GM12878 (cell line): ENCODE measurements around the gene RALGPS1. TPM values are rescaled to one million over a fixed set of nuclear protein-coding genes. Genes with fewer than 3 reads are reported as not detected.

ENCODE experiments used
- CREM ChIP-seq: IDR thresholded peaks from 2 replicates; pipeline ENCODE4 v1.6.1; 2014; ENCODE audit warnings: antibody characterized with exemption, low read depth
- DPF2 ChIP-seq: fragments of 450-650 bp; IDR thresholded peaks from 2 replicates; pipeline ENCODE4 v1.6.1; 2017; ENCODE audit warnings: mild to moderate bottlenecking
- EP300 ChIP-seq, 2 experiments: fragments of 150-350 bp in 1 of 2; IDR thresholded peaks; 2 replicates each; pipeline ENCODE4 v1.6.1; 2011 to 2012; ENCODE audit warnings: low read depth in 2 of 2, low read length in 2 of 2, borderline replicate concordance in 1 of 2, improper control_type of control experiment in 1 of 2, inconsistent platforms in 1 of 2; ENCODE audit not compliant: control insufficient read depth in 1 of 2
- GABPA ChIP-seq: IDR thresholded peaks from 2 replicates; pipeline ENCODE4 v1.6.1; 2014; ENCODE audit warnings: antibody characterized with exemption, low read depth, mild to moderate bottlenecking, inconsistent platforms
- HDAC2 ChIP-seq: fragments of 200-600 bp; sonication (generic); IDR thresholded peaks from 2 replicates; pipeline ENCODE4 v1.6.1; 2017
- KLF5 ChIP-seq: fragments of 450-650 bp; IDR thresholded peaks from 2 replicates; pipeline ENCODE4 v1.6.1; 2014; ENCODE audit warnings: mild to moderate bottlenecking; ENCODE audit not compliant: partially characterized antibody
- MTA2 ChIP-seq: fragments of 450-650 bp; IDR thresholded peaks from 2 replicates; pipeline ENCODE4 v1.6.1; 2016; ENCODE audit warnings: low read depth, mild to moderate bottlenecking, moderate library complexity
- NKRF ChIP-seq: fragments of 450-650 bp; conservative IDR thresholded peaks from 2 replicates; pipeline ENCODE4 v1.6.1; 2017; ENCODE audit warnings: mild to moderate bottlenecking, moderate library complexity
- POLR2AphosphoS2 ChIP-seq: IDR thresholded peaks from 2 replicates; pipeline ENCODE4 v1.6.1; 2011; ENCODE audit warnings: low read depth, mild to moderate bottlenecking, low read length, improper control_type of control experiment, moderate library complexity
- SMAD1 ChIP-seq: fragments of 450-650 bp; IDR thresholded peaks from 2 replicates; pipeline ENCODE4 v1.6.1; 2018; ENCODE audit warnings: mild to moderate bottlenecking, low read depth; ENCODE audit not compliant: partially characterized antibody
- SREBF1 ChIP-seq: IDR thresholded peaks from 2 replicates; pipeline ENCODE4 v1.6.1; 2012; ENCODE audit warnings: mild to moderate bottlenecking, low read length
- YY1 ChIP-seq: IDR thresholded peaks from 2 replicates; pipeline ENCODE4 v1.6.1; 2011; ENCODE audit warnings: low read depth, mild to moderate bottlenecking, low read length
- polyA plus RNA-seq, 11 experiments: library from polyadenylated mRNA; depleted of rRNA in 4 of 11; unstranded in 6 of 11; stranded (reverse) in 5 of 11; fragments of >200 nt; fragmentation: Nextera tagmentation in 4 of 11; fragmentation: Illumina TruSeq in 1 of 11; extraction: Ambion mirVana in 4 of 11; extraction: Trizol in 1 of 11; gene quantifications; 1 replicate in 1 of 11; 2 replicates in 10 of 11; pipeline versions ENCODE4 v1.2.1 to v1.2.3, GENCODE V29; 2011 to 2016; ENCODE audit warnings: inconsistent platforms in 2 of 11, missing spikeins in 2 of 11, low read depth in 1 of 11
- total RNA-seq, 4 experiments: library from RNA; depleted of rRNA in 3 of 4; stranded (reverse); fragments of >200 nt in 3 of 4; fragmentation: Illumina TruSeq in 1 of 4; extraction: Trizol in 1 of 4; gene quantifications; 2 replicates each; pipeline versions ENCODE4 v1.2.1 to v1.2.3, GENCODE V29; 2013 to 2021
- TF ChIP-seq, protein P1 (sequence below): IDR thresholded peaks from 2 replicates; pipeline ENCODE4 v1.6.1; 2012; ENCODE audit warnings: mild to moderate bottlenecking, low read depth, low read length
- TF ChIP-seq, protein P2 (sequence below): IDR thresholded peaks from 2 replicates; pipeline ENCODE4 v1.6.1; 2012; ENCODE audit warnings: low read depth, low read length, improper control_type of control experiment
- TF ChIP-seq, protein P3 (sequence below): fragments of 450-650 bp; IDR thresholded peaks from 2 replicates; pipeline ENCODE4 v1.6.1; 2018; ENCODE audit warnings: mild to moderate bottlenecking, low read depth, moderate library complexity; ENCODE audit not compliant: partially characterized antibody

The RALGPS1 gene
- total and polyA plus RNA-seq, 10 of the 15 experiments (the other 5 are each of a cell fraction or from before 2014, with no cell fraction given) = 0.13 to 5.6 (median 2.7) TPM

DNA sequence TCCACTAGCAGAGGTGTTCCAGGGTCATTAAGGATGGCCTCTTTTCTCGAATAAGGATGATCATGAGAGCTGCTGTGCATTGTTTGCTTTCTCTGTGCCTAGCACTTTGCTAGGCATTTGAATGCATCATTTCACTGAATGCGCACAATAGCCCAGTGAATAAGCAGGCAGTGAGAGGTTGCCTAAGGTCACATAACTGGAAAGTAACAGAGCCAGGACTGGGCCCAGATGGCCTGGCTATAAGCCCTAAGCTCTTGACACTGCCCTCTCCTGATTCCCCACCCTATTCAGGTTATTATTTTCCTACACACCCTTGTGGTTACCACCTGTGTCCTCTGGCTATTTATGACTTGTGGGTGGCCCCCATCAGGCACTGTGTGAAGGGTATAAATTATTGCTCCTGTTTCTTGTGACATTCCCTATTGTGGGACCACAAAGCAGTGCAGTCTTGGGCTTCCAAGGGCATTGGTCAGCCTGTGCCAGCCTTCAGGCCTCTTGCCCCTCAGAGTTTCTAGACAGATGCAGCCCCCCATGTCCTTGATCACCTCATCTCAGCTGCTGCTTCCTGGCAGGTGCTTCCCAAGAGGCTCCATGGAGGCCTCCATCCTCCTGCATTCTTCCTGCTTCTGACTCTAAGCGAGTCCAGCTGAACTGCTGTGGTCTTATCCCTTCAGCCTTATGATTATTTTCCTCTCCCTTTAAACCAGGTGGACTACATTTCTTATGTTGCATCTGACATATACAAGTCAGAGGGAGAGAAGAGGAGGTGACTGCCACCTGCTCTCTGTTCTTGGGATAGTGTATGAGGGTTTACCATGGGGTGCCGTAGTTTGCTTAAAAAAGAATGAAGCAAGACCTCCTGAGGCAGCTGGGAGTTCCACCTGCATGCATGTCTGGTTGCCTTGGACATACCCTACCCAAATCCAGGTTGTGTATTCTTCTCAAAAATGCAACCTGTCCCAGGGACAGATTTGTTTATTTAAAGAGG lies 160.3 kb downstream of the RALGPS1 start (continued):
- TF ChIP-seq NKRF (no peak), DPF2 (no peak), YY1 (no peak), SREBF1 (no peak), CREM (no peak), EP300 (IDR thresholded peaks at IDR 0.05; ENCODE audit: borderline replicate concordance in 1 of 2, control insufficient read depth in 1 of 2, low read depth in 2 of 2, low read length in 2 of 2) (no peak), HDAC2 (no peak), KLF5 (no peak), MTA2 (no peak), GABPA (no peak), POLR2AphosphoS2 (no peak), SMAD1 (no peak)
- TF ChIP-seq, protein P1, sequence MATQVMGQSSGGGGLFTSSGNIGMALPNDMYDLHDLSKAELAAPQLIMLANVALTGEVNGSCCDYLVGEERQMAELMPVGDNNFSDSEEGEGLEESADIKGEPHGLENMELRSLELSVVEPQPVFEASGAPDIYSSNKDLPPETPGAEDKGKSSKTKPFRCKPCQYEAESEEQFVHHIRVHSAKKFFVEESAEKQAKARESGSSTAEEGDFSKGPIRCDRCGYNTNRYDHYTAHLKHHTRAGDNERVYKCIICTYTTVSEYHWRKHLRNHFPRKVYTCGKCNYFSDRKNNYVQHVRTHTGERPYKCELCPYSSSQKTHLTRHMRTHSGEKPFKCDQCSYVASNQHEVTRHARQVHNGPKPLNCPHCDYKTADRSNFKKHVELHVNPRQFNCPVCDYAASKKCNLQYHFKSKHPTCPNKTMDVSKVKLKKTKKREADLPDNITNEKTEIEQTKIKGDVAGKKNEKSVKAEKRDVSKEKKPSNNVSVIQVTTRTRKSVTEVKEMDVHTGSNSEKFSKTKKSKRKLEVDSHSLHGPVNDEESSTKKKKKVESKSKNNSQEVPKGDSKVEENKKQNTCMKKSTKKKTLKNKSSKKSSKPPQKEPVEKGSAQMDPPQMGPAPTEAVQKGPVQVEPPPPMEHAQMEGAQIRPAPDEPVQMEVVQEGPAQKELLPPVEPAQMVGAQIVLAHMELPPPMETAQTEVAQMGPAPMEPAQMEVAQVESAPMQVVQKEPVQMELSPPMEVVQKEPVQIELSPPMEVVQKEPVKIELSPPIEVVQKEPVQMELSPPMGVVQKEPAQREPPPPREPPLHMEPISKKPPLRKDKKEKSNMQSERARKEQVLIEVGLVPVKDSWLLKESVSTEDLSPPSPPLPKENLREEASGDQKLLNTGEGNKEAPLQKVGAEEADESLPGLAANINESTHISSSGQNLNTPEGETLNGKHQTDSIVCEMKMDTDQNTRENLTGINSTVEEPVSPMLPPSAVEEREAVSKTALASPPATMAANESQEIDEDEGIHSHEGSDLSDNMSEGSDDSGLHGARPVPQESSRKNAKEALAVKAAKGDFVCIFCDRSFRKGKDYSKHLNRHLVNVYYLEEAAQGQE = no peak
- TF ChIP-seq, protein P2, sequence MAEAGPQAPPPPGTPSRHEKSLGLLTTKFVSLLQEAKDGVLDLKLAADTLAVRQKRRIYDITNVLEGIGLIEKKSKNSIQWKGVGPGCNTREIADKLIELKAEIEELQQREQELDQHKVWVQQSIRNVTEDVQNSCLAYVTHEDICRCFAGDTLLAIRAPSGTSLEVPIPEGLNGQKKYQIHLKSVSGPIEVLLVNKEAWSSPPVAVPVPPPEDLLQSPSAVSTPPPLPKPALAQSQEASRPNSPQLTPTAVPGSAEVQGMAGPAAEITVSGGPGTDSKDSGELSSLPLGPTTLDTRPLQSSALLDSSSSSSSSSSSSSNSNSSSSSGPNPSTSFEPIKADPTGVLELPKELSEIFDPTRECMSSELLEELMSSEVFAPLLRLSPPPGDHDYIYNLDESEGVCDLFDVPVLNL = no peak
- TF ChIP-seq, protein P3, sequence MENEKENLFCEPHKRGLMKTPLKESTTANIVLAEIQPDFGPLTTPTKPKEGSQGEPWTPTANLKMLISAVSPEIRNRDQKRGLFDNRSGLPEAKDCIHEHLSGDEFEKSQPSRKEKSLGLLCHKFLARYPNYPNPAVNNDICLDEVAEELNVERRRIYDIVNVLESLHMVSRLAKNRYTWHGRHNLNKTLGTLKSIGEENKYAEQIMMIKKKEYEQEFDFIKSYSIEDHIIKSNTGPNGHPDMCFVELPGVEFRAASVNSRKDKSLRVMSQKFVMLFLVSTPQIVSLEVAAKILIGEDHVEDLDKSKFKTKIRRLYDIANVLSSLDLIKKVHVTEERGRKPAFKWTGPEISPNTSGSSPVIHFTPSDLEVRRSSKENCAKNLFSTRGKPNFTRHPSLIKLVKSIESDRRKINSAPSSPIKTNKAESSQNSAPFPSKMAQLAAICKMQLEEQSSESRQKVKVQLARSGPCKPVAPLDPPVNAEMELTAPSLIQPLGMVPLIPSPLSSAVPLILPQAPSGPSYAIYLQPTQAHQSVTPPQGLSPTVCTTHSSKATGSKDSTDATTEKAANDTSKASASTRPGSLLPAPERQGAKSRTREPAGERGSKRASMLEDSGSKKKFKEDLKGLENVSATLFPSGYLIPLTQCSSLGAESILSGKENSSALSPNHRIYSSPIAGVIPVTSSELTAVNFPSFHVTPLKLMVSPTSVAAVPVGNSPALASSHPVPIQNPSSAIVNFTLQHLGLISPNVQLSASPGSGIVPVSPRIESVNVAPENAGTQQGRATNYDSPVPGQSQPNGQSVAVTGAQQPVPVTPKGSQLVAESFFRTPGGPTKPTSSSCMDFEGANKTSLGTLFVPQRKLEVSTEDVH = no peak
- TF ChIP-seq, all 136 proteins: peak for 0
